NCI-H146 treated with DMSO at 0.1 percent for 48 hours (cell line): ENCODE measurements around the gene PNMT.
"Not testable (repeated sequence)": the region's sequence is repeated elsewhere in the genome, so short reads cannot be mapped to it uniquely, and the experiment has no call there.

ENCODE experiments used
- DNase-seq: peaks from one replicate; lab custom pipeline; 2025; ENCODE audit not compliant: unreplicated experiment; lab: John Stamatoyannopoulos, UW

The PNMT gene

GRCh38 chr17:39687546-39688474 is 19.6 kb downstream of the PNMT start, which contains the start of gene PGAP3:
PGAP3 (minus strand) TSS chr17:39688057; CDS start chr17:39688014, 43 bp downstream.
- DNase-seq, result peak; percentile 94

- no peak for DNase-seq
These were observed 20.2 kb downstream of the PNMT start for GRCh38 chr17:39688475-39688835.

GRCh38 chr17:39688945-39689344 is 20.7 kb downstream of the PNMT start:
- DNase-seq, result no peak

- no peak for DNase-seq
These were observed 26.3 kb downstream of the PNMT start for GRCh38 chr17:39694593-39694992.

- DNase-seq, result no peak
These were observed 26.8 kb downstream of the PNMT start for GRCh38 chr17:39695089-39695474.

- no peak for DNase-seq
These were observed 28.5 kb downstream of the PNMT start for GRCh38 chr17:39696731-39697130.

- no peak for DNase-seq
These were observed 29.7 kb downstream of the PNMT start for GRCh38 chr17:39697961-39698360.

GRCh38 chr17:39699157-39699817 is 31.0 kb downstream of the PNMT start:
- DNase-seq, result not testable (repeated sequence)

GRCh38 chr17:39699818-39700147 is 31.5 kb downstream of the PNMT start, which contains the start of gene ERBB2:
ERBB2 (plus strand) TSS chr17:39700064; CDS start chr17:39700239, 175 bp downstream.
- no peak for DNase-seq

GRCh38 chr17:39700148-39700987 is 32.1 kb downstream of the PNMT start:
- no peak for DNase-seq

- no peak for DNase-seq
These were observed 32.9 kb downstream of the PNMT start for GRCh38 chr17:39701012-39701783.

- DNase-seq, result no peak
These were observed 33.6 kb downstream of the PNMT start for GRCh38 chr17:39701784-39702422.

GRCh38 chr17:39702901-39703893 is 34.9 kb downstream of the PNMT start:
- DNase-seq, result no peak

- no peak for DNase-seq
These were observed 35.7 kb downstream of the PNMT start for GRCh38 chr17:39703913-39704312.

GRCh38 chr17:39704821-39705551 is 36.7 kb downstream of the PNMT start:
- DNase-seq, result no peak

GRCh38 chr17:39705786-39706348 is 37.6 kb downstream of the PNMT start:
- DNase-seq, result no peak

- no peak for DNase-seq
These were observed 38.1 kb downstream of the PNMT start for GRCh38 chr17:39706383-39706782.

- no peak for DNase-seq
These were observed 38.7 kb downstream of the PNMT start for GRCh38 chr17:39706921-39707337.
